HEK293 (cell line): ENCODE measurements around the gene HLA-DPB1.

Source experiments
- CTCF ChIA-PET: fragments of 350-600 bp; formaldehyde crosslinking; extraction: SDS; loops from one replicate; lab custom pipeline; 2021; ENCODE audit warnings: antibody characterized with exemption; lab: Yijun Ruan, JAX
- POLR2A ChIA-PET: fragments of 300-600 bp; formaldehyde crosslinking; extraction: SDS; loops from one replicate; lab custom pipeline; 2020; ENCODE audit warnings: antibody characterized with exemption, inconsistent platforms; lab: Yijun Ruan, JAX
- H3K27ac ChIP-seq: fragments of 200-500 bp; sonication (Bioruptor generic); 2 replicates; pipeline ENCODE4 v1.5.1; 2014; ENCODE audit warnings: low read depth, low read length, control low read depth, inconsistent platforms; ENCODE audit errors: extremely low read depth
- H3K36me3 ChIP-seq, 2 experiments: fragments of 200-500 bp in 1 of 2; sonication (Bioruptor generic) in 1 of 2; 1 replicate in 1 of 2; 2 replicates in 1 of 2; pipeline ENCODE4 v1.5.1; 2014 to 2017; ENCODE audit warnings: inconsistent platforms in 2 of 2, low read length in 2 of 2; ENCODE audit not compliant: control insufficient read depth in 2 of 2, insufficient read depth in 1 of 2
- H3K4me1 ChIP-seq: fragments of 200-500 bp; sonication (Bioruptor generic); 2 replicates; pipeline ENCODE4 v1.5.1; 2014; ENCODE audit warnings: mild to moderate bottlenecking, low read length, inconsistent platforms; ENCODE audit not compliant: control insufficient read depth, insufficient read depth
- H3K4me3 ChIP-seq: 2 replicates; pipeline ENCODE4 v1.5.1; 2011; ENCODE audit warnings: low read depth, mild to moderate bottlenecking, control low read depth, low read length, moderate library complexity
- H3K9me3 ChIP-seq: fragments of 200-500 bp; sonication (Bioruptor generic); 2 replicates; pipeline ENCODE4 v1.5.1; 2014; ENCODE audit warnings: low read depth, low read length, inconsistent platforms; ENCODE audit not compliant: control insufficient read depth, insufficient read depth
- HOXA7 ChIP-seq: sonication (generic); formaldehyde crosslinking; IDR thresholded peaks from 2 replicates; pipeline ENCODE4 v1.8.1; 2022; ENCODE audit warnings: missing genetic modification reagents, borderline replicate concordance
- HOXC10 ChIP-seq: sonication (generic); formaldehyde crosslinking; IDR thresholded peaks from 2 replicates; pipeline ENCODE4 v1.8.1; 2023; ENCODE audit warnings: mild to moderate bottlenecking, missing genetic modification reagents
- HOXD13 ChIP-seq: sonication (generic); formaldehyde crosslinking; IDR thresholded peaks from 2 replicates; pipeline ENCODE4 v1.8.0; 2022; ENCODE audit warnings: missing genetic modification reagents, borderline replicate concordance
- IKZF3 ChIP-seq: fragments of 450-650 bp; IDR thresholded peaks from 2 replicates; pipeline ENCODE4 v1.5.0; 2018; ENCODE audit warnings: missing biosample characterization, mild to moderate bottlenecking, missing genetic modification characterization, moderate library complexity
- KLF10 ChIP-seq: fragments of 450-650 bp; IDR thresholded peaks from 2 replicates; pipeline ENCODE4 v1.5.1; 2018; ENCODE audit warnings: missing biosample characterization, mild to moderate bottlenecking, missing genetic modification characterization
- KLF8 ChIP-seq: fragments of 450-650 bp; formaldehyde crosslinking; IDR thresholded peaks from 2 replicates; pipeline ENCODE4 v1.5.1; 2016; ENCODE audit warnings: missing biosample characterization, missing genetic modification characterization
- RBAK ChIP-seq: fragments of 450-650 bp; formaldehyde crosslinking; IDR thresholded peaks from 2 replicates; pipeline ENCODE4 v1.5.1; 2016; ENCODE audit warnings: missing biosample characterization, missing genetic modification characterization
- SETDB1 ChIP-seq: IDR thresholded peaks from one replicate; pipeline ENCODE4 v1.6.1; 2017; ENCODE audit warnings: mild to moderate bottlenecking, low read length, moderate library complexity, mixed read lengths; ENCODE audit not compliant: insufficient read length
- SP2 ChIP-seq: fragments of 450-650 bp; formaldehyde crosslinking; IDR thresholded peaks from 2 replicates; pipeline ENCODE4 v1.5.1; 2016; ENCODE audit warnings: missing biosample characterization, missing genetic modification characterization
- WT1 ChIP-seq: fragments of 450-650 bp; formaldehyde crosslinking; IDR thresholded peaks from 2 replicates; pipeline ENCODE4 v1.5.1; 2016; ENCODE audit warnings: missing biosample characterization, missing genetic modification characterization
- ZNF174 ChIP-seq: fragments of 450-650 bp; formaldehyde crosslinking; IDR thresholded peaks from 2 replicates; pipeline ENCODE4 v1.5.0; 2017; ENCODE audit warnings: missing biosample characterization, mild to moderate bottlenecking, missing genetic modification characterization
- ZNF184 ChIP-seq: fragments of 450-650 bp; IDR thresholded peaks from 2 replicates; pipeline ENCODE4 v1.5.1; 2018; ENCODE audit warnings: missing biosample characterization, mild to moderate bottlenecking, missing genetic modification characterization
- ZNF19 ChIP-seq: fragments of 450-650 bp; formaldehyde crosslinking; IDR thresholded peaks from 2 replicates; pipeline ENCODE4; 2016; ENCODE audit warnings: missing biosample characterization, missing genetic modification characterization, low read depth
- ZNF214 ChIP-seq: fragments of 450-650 bp; formaldehyde crosslinking; IDR thresholded peaks from 2 replicates; pipeline ENCODE4 v1.5.1; 2017; ENCODE audit warnings: missing biosample characterization, mild to moderate bottlenecking, missing genetic modification characterization, borderline replicate concordance
- ZNF23 ChIP-seq: fragments of 450-650 bp; formaldehyde crosslinking; IDR thresholded peaks from 2 replicates; pipeline ENCODE4 v1.5.1; 2016; ENCODE audit warnings: missing biosample characterization, missing genetic modification characterization, borderline replicate concordance
- ZNF239 ChIP-seq: fragments of 450-650 bp; formaldehyde crosslinking; IDR thresholded peaks from 2 replicates; pipeline ENCODE4 v1.5.1; 2016; ENCODE audit warnings: missing biosample characterization, missing genetic modification characterization
- ZNF248 ChIP-seq: fragments of 450-650 bp; formaldehyde crosslinking; IDR thresholded peaks from 2 replicates; pipeline ENCODE4 v1.5.1; 2017; ENCODE audit warnings: missing biosample characterization, missing genetic modification characterization
- ZNF324 ChIP-seq: fragments of 450-650 bp; formaldehyde crosslinking; IDR thresholded peaks from 2 replicates; pipeline ENCODE4 v1.5.1; 2016; ENCODE audit warnings: missing biosample characterization, missing genetic modification characterization
- ZNF350 ChIP-seq: fragments of 450-650 bp; formaldehyde crosslinking; IDR thresholded peaks from 2 replicates; pipeline ENCODE4 v1.5.0; 2017; ENCODE audit warnings: missing biosample characterization, mild to moderate bottlenecking, missing genetic modification characterization
- ZNF37A ChIP-seq: fragments of 450-650 bp; IDR thresholded peaks from 2 replicates; pipeline ENCODE4 v1.5.1; 2018; ENCODE audit warnings: missing biosample characterization, missing genetic modification characterization
- ZNF560 ChIP-seq: fragments of 450-650 bp; formaldehyde crosslinking; IDR thresholded peaks from 2 replicates; pipeline ENCODE4 v1.5.1; 2017; ENCODE audit warnings: missing biosample characterization, missing genetic modification characterization, borderline replicate concordance
- ZNF701 ChIP-seq: fragments of 450-650 bp; formaldehyde crosslinking; IDR thresholded peaks from 2 replicates; pipeline ENCODE4 v1.5.1; 2016; ENCODE audit warnings: missing biosample characterization, missing genetic modification characterization
- ZNF777 ChIP-seq: fragments of 450-650 bp; formaldehyde crosslinking; IDR thresholded peaks from 2 replicates; pipeline ENCODE4 v1.5.1; 2017; ENCODE audit warnings: missing biosample characterization, missing genetic modification characterization, borderline replicate concordance
- ZXDB ChIP-seq: fragments of 450-650 bp; formaldehyde crosslinking; IDR thresholded peaks from 2 replicates; pipeline ENCODE4 v1.5.1; 2016; ENCODE audit warnings: missing biosample characterization, missing genetic modification characterization
- TF ChIP-seq, protein P1 (sequence below): fragments of 450-650 bp; formaldehyde crosslinking; IDR thresholded peaks from 2 replicates; pipeline ENCODE4 v1.5.1; 2016; ENCODE audit warnings: missing biosample characterization, missing genetic modification characterization
- TF ChIP-seq, protein P2 (sequence below): fragments of 450-650 bp; formaldehyde crosslinking; IDR thresholded peaks from 2 replicates; pipeline ENCODE4 v1.5.1; 2016; ENCODE audit warnings: missing biosample characterization, missing genetic modification characterization
- TF ChIP-seq, protein P3 (sequence below): fragments of 450-650 bp; formaldehyde crosslinking; IDR thresholded peaks from 2 replicates; pipeline ENCODE4 v1.5.1; 2016; ENCODE audit warnings: missing biosample characterization, missing genetic modification characterization
- TF ChIP-seq, protein P4 (sequence below): fragments of 450-650 bp; formaldehyde crosslinking; IDR thresholded peaks from 2 replicates; pipeline ENCODE4 v1.5.1; 2016; ENCODE audit warnings: missing biosample characterization, missing genetic modification characterization

The HLA-DPB1 gene

DNA sequence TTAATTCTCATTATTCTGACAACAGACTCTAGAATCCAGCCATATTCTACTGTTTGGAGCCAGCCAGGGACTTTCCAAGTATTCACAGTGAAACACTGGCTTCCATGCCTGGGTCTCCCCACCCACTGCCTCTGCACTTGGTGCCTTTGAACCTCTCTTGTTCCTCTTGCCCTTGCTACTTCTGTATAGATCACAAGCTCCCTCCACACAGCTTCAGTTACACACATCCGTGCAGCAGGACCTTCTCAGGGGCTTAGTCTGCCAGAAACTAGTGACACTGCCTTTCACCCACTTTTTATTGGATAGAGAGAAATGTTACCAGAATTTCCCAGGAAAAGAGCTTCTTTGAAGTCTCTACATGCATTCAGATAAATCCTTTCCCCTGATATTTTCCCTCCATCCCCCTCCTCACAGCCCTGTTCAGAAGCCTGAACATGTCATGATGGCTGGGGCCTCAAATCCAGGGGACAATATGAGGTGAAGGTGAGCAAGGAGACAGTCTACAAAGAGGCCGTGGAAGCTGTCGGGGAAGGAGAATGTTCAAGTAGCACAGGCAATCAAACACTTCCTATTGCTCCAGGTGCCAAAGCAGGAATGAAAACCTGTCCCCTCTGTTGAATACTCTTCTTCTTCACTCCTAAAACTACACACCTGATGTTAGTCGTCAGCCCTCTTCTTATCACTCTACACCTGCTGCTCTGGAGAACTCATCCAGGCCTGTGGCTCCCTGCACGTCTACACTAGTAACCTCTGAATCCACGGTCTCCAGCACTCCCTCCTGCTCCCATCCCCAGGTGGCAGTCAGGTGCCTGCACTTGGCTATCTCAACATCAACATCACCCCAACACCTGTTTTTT is 46.2 kb upstream of the HLA-DPB1 start:
- Histone ChIP-seq H3K4me3 (no peak overlapping the region), H3K4me1 (no peaks in the 10 kb centered on the region), H3K27ac (no peak overlapping the region), H3K36me3 (no peaks in the 10 kb centered on the region), H3K9me3 (no peaks in the 10 kb centered on the region)
- TF ChIP-seq, protein P1, sequence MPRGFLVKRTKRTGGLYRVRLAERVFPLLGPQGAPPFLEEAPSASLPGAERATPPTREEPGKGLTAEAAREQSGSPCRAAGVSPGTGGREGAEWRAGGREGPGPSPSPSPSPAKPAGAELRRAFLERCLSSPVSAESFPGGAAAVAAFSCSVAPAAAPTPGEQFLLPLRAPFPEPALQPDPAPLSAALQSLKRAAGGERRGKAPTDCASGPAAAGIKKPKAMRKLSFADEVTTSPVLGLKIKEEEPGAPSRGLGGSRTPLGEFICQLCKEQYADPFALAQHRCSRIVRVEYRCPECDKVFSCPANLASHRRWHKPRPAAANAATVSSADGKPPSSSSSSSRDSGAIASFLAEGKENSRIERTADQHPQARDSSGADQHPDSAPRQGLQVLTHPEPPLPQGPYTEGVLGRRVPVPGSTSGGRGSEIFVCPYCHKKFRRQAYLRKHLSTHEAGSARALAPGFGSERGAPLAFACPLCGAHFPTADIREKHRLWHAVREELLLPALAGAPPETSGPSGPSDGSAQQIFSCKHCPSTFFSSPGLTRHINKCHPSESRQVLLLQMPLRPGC (tag by site-specific recombination), result no peak
- TF ChIP-seq SP2 (tag by site-specific recombination) (no peak), ZNF23 (tag by site-specific recombination) (no peak), ZNF560 (tag by site-specific recombination) (no peak), ZNF184 (tag by site-specific recombination) (no peak), ZXDB (tag by site-specific recombination) (no peak), ZNF248 (tag by site-specific recombination) (no peak), ZNF214 (tag by site-specific recombination) (no peak), ZNF777 (tag by site-specific recombination) (no peak), ZNF19 (no peak), KLF8 (no peak), KLF10 (no peak), ZNF701 (no peak), HOXD13 (CRISPR knock-in tag) (no peak), IKZF3 (no peak)
- TF ChIP-seq, protein P2, sequence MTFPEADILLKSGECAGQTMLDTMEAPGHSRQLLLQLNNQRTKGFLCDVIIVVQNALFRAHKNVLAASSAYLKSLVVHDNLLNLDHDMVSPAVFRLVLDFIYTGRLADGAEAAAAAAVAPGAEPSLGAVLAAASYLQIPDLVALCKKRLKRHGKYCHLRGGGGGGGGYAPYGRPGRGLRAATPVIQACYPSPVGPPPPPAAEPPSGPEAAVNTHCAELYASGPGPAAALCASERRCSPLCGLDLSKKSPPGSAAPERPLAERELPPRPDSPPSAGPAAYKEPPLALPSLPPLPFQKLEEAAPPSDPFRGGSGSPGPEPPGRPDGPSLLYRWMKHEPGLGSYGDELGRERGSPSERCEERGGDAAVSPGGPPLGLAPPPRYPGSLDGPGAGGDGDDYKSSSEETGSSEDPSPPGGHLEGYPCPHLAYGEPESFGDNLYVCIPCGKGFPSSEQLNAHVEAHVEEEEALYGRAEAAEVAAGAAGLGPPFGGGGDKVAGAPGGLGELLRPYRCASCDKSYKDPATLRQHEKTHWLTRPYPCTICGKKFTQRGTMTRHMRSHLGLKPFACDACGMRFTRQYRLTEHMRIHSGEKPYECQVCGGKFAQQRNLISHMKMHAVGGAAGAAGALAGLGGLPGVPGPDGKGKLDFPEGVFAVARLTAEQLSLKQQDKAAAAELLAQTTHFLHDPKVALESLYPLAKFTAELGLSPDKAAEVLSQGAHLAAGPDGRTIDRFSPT (tag by site-specific recombination), result no peak
- TF ChIP-seq, protein P3, sequence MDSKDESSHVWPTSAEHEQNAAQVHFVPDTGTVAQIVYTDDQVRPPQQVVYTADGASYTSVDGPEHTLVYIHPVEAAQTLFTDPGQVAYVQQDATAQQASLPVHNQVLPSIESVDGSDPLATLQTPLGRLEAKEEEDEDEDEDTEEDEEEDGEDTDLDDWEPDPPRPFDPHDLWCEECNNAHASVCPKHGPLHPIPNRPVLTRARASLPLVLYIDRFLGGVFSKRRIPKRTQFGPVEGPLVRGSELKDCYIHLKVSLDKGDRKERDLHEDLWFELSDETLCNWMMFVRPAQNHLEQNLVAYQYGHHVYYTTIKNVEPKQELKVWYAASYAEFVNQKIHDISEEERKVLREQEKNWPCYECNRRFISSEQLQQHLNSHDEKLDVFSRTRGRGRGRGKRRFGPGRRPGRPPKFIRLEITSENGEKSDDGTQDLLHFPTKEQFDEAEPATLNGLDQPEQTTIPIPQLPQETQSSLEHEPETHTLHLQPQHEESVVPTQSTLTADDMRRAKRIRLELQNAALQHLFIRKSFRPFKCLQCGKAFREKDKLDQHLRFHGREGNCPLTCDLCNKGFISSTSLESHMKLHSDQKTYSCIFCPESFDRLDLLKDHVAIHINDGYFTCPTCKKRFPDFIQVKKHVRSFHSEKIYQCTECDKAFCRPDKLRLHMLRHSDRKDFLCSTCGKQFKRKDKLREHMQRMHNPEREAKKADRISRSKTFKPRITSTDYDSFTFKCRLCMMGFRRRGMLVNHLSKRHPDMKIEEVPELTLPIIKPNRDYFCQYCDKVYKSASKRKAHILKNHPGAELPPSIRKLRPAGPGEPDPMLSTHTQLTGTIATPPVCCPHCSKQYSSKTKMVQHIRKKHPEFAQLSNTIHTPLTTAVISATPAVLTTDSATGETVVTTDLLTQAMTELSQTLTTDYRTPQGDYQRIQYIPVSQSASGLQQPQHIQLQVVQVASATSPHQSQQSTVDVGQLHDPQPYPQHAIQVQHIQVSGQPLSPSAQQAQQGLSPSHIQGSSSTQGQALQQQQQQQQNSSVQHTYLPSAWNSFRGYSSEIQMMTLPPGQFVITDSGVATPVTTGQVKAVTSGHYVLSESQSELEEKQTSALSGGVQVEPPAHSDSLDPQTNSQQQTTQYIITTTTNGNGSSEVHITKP (tag by site-specific recombination), result no peak
- ChIA-PET CTCF (interaction anchor here (0.7 to 2.0 kb wide), 7 partner anchors 15 to 1189 kb away, joined by 3 to 8 read pairs (median 4); no protein-coding TSS in a partner anchor), POLR2A (interaction anchor here (0.7 kb wide), 1 partner anchor 58 kb away, joined by 3 read pairs; no protein-coding TSS in a partner anchor)

- H3K27ac ChIP-seq, result no peak overlapping the region
- H3K36me3 ChIP-seq, result no peaks in the 10 kb centered on the region
- ChIA-PET POLR2A (interaction anchor here (0.7 kb wide), 1 partner anchor 59 kb away, joined by 3 read pairs; no protein-coding TSS in a partner anchor), CTCF (interaction anchor here (2.0 kb wide), 1 partner anchor 41 kb away, joined by 8 read pairs; no protein-coding TSS in a partner anchor)
- no peaks in the 10 kb centered on the region for H3K4me1 ChIP-seq
- no peak overlapping the region for H3K4me3 ChIP-seq
- H3K9me3 ChIP-seq, result no peaks in the 10 kb centered on the region
- no peak for TF ChIP-seq ZNF248 (tag by site-specific recombination)
- no peak for TF ChIP-seq HOXA7 (CRISPR knock-in tag)
- TF ChIP-seq WT1 (tag by site-specific recombination), result no peak
- TF ChIP-seq HOXC10, result no peak
- TF ChIP-seq, protein P4, sequence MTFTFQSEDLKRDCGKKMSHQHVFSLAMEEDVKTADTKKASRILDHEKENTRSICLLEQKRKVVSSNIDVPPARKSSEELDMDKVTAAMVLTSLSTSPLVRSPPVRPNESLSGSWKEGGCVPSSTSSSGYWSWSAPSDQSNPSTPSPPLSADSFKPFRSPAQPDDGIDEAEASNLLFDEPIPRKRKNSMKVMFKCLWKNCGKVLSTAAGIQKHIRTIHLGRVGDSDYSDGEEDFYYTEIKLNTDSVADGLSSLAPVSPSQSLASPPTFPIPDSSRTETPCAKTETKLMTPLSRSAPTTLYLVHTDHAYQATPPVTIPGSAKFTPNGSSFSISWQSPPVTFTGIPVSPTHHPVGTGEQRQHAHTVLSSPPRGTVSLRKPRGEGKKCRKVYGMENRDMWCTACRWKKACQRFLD, result no peak
- no peak for TF ChIP-seq ZNF239
- TF ChIP-seq ZNF174, result no peak
- TF ChIP-seq SETDB1, result no peak
- TF ChIP-seq RBAK (tag by site-specific recombination), result no peak
- no peak for TF ChIP-seq ZNF350 (tag by site-specific recombination)
- TF ChIP-seq ZNF324 (tag by site-specific recombination), result no peak
- no peak for TF ChIP-seq ZNF37A (tag by site-specific recombination)
- no peak for TF ChIP-seq SP2 (tag by site-specific recombination)
Observed at GRCh38 chr6:33030245-33030644, 45.5 kb upstream of the HLA-DPB1 start.
